GM21576 (cell line): ENCODE results near the gene IRS4.

Experiments used
- ATAC-seq: cut with Tn5 transposase; IDR thresholded peaks from one replicate; pipeline ENCODE4 v1.9.1; 2021; ENCODE audit warnings: mild to moderate bottlenecking, moderate library complexity; ENCODE audit not compliant: unreplicated experiment

The IRS4 gene

GRCh38 chrX:108736509-108737479 is at the start of gene IRS4:
Gene IRS4 (minus strand): TSS chrX:108736563.
- no peak for ATAC-seq

- ATAC-seq: no peak
Observed at GRCh38 chrX:108772549-108772948, 36.2 kb upstream of the IRS4 start.

DNA sequence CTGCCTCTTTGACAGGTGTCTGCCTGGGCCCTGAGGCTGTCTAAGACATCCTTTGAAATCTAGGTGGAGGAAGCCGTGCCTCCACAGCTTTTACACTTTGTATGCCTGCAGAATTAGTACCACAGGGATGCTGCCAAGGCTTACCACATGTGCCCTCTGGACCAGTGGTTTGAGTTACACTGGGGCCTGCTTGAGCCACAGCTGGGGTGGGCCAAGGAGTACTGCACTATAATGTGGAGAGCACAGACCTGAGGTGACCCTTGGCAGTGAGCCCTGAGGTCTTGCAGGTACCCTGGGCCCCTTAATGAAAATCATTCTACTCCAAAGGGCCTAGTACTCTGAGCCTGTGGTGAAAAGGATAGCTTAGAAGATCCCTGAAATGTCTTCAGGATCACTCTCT is 27.2 kb upstream of the IRS4 start:
- no peak for ATAC-seq

DNA sequence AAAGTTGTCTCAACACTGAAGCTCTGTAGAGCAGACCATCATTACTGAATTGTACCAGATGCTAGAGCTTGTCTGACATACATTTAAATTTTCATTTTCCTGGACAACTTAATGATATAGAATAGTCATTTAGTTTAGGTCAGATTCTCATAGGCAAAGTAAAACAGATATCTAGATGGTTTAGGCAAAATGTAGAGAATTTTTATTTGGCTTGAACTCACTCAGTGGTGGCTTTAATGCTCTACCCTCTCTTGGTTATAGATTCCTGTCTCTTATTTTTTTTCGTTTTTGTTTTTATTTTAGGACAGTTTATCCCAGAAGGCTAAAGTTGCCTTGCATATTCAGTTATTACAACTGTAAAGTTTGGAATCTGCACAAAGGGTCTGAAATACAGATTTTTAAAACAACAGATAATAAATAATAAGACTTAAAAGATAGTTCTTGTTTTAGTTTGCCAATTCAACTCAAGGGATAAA is 4.0 kb upstream of the IRS4 start:
- no peak for ATAC-seq

DNA sequence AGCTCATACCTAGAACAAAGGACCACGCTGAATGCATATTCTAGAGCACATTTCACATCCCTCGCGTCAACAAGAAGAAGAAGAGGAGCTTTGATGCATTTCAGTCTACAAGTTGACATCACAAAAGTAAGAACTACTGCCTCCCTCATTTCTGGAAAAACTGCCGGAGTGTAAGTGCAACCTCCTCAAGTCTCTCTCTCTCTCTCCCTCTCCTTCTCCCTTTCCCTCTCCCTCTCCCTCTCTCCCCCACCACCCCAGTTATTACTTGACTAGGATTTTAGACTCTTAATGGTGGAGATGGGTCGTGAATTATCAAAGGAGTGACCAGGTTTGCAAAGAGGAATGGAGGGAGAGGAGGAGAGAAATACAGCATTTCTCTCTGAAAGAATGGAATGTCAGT is 1.4 kb upstream of the IRS4 start:
- ATAC-seq: no peak

DNA sequence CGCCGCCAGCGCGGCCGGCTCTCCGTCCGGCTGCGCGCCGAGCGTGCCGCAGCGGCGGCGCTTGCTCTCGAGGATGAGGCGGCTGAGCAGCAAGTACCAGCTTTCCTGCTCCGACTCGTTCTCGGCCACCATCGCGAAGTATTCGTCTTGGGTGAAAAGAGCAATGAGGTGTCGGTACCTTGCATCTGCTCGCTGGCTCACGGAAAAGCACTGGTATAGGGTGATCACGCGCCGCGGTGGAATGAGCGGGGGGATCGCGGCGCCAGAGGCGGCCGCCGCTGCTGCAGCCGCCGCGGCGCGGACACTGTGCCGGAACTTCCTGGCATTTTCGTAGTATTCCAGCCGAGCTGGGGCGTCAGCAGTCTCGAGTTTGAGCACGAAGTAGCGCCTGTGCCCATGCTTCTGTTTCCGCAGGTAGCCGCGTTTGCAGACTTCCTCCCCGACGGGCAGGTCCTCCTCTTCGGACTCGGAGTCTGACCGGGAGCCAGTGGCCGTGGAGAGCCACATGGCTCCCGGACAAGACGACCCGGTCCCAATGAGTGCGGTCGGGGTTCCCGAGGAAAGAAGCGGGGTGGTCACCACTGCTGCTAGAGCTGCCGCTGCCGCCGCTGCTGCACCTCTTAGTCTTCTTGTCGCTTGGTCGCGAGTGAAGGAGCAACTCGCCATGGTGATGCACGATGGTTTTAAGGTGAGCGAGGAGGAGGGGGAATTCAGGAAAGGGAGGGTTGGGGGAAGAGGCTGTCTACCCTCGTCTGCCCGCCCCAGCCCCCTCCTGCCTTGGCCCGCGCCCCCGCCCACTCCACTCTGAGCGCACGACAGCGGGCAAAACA is 469 bp downstream of the IRS4 start:
- no peak for ATAC-seq

GRCh38 chrX:108735091-108735678 is 1.2 kb downstream of the IRS4 start:
- no peak for ATAC-seq

- ATAC-seq: no peak
Observed at GRCh38 chrX:108734426-108734825, 1.9 kb downstream of the IRS4 start.

DNA sequence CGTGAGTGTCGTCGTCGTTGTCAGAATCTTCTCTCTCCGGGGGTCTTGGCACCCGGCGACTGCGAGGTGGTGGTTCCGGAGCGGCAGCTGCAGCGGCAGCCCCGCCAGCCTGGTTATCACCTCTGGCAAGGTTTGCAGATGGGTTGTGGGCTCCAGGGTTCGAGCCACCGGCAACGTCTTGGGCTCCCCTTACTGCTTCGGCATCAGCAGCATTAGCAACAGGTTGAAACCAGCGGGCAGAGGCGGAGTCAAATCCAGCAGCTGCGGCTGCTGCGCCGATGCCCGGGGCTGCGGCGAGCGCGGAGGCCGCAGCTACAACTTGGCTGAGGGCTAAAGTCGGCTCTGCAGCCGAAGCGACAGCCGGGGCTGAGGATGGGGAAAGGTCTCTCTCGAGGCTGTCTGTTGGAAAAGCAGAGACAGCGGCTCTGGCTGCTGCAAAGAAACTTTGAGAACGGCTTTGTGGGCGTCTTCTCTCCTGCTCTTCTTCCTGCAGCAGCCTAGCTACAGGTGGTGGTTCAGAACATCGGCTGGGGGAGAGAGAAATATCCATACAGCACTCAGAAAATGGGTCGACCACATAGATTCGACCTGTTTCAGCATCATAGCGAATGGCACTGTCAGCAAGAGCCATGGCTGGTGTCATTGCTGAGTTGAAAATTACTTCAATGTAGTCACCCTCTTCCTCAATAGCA is 3.6 kb downstream of the IRS4 start:
- ATAC-seq: no peak

GRCh38 chrX:108731153-108731552 is 5.2 kb downstream of the IRS4 start:
- no peak for ATAC-seq

GRCh38 chrX:108726748-108727147 is 9.6 kb downstream of the IRS4 start:
- no peak for ATAC-seq

- no peak for ATAC-seq
Observed at GRCh38 chrX:108722561-108722960, 13.8 kb downstream of the IRS4 start.

DNA sequence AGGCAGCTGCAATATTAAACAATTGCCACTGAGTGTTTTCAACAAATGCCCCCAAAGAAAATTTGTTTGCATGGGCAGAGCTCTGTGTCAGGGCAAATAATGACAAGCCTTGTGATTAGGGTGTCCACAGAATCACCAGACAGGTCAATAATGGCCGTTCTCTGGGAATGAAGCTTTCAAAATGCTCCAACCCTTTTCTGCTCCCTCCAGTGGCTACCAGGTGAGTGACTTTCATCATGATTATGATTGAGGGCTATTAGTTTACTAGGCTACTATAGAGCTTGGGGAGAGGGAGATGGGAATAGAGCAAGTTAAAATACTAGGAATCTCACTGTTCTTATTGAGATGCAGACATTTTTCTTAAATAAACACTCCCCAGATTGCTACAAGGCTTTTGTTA is 23.5 kb downstream of the IRS4 start:
- ATAC-seq: no peak

GRCh38 chrX:108704839-108705238 is 31.5 kb downstream of the IRS4 start:
- no peak for ATAC-seq

- no peak for ATAC-seq
Observed at GRCh38 chrX:108702530-108702929, 33.8 kb downstream of the IRS4 start.

DNA sequence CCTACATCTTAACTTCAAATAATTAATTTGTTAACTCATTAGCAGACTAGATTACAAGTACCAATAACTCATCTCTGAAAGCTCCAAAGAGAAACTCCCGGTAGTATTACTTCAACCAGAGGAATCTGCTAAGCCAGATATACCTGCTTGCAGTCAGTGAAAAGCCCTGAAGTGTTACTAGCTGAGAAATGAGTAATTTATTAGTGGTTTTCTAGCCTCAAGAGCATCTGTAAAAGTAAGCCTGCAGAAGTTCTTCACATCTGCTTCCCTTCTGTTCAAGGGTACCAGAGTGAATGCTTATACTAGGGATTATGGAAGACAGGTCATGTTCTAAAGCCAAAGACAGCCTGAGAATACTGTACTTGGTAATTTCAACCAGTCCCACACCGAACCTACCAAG is 34.7 kb downstream of the IRS4 start:
- ATAC-seq: no peak

- peak; percentile 46 for ATAC-seq
Observed at GRCh38 chrX:108699368-108699767, 37.0 kb downstream of the IRS4 start.

DNA sequence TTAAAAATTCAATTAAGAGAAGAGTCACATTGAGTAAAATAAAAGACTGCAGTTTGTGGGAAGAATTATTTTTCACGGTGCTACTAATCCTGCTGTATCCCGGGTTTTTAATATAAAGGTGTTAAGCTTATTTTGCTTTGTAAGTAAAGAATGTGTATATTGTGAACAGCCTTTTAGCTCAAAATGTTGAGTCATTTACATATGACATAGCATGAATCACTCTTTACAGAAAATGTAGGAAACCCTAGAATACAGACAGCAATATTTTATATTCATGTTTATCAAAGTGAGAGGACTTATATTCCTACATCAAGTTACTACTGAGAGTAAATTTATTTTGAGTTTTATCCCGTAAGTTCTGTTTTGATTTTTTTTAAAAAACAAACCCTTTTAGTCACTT is 39.7 kb downstream of the IRS4 start:
- ATAC-seq: no peak
